Osteoblast (primary cell): Measurements from ENCODE around the gene ABCG4. TPM values are rescaled to one million over a fixed set of nuclear protein-coding genes. Genes with fewer than 3 reads are reported as not detected.
"Not testable (repeated sequence)": the region's sequence is repeated elsewhere in the genome, so short reads cannot be mapped to it uniquely, and the experiment has no call there.

Experiments
- DNase-seq: peaks from one replicate; pipeline ENCODE4 v3.0.0; 2011; ENCODE audit warnings: low spot score, mixed read lengths; ENCODE audit not compliant: insufficient read length; ENCODE audit errors: missing footprints
- H2AFZ ChIP-seq: 2 replicates; pipeline ENCODE4 v1.6.0; 2011; ENCODE audit warnings: mild to moderate bottlenecking, low read length
- H3K27ac ChIP-seq: 2 replicates; pipeline ENCODE4 v1.5.1; 2011; ENCODE audit warnings: mild to moderate bottlenecking, low read depth, low read length, moderate library complexity
- H3K27me3 ChIP-seq: 2 replicates; pipeline ENCODE4 v1.6.0; 2012; ENCODE audit warnings: mild to moderate bottlenecking, control low read depth, inconsistent platforms, low read length, moderate library complexity; ENCODE audit not compliant: insufficient read depth
- H3K36me3 ChIP-seq: 2 replicates; pipeline ENCODE4 v1.5.1; 2011; ENCODE audit warnings: mild to moderate bottlenecking, low read length, control low read depth, moderate library complexity; ENCODE audit not compliant: insufficient read depth
- H3K4me1 ChIP-seq: 2 replicates; pipeline ENCODE4 v1.5.1; 2011; ENCODE audit warnings: mild to moderate bottlenecking, low read length, control low read depth, moderate library complexity; ENCODE audit not compliant: insufficient read depth
- H3K4me2 ChIP-seq: 2 replicates; pipeline ENCODE4 v1.6.0; 2011; ENCODE audit warnings: mild to moderate bottlenecking, low read length; ENCODE audit not compliant: insufficient read depth
- H3K4me3 ChIP-seq: fragments of 200-600 bp; sonication (generic); 3 replicates; pipeline ENCODE4 v1.5.1; 2012; ENCODE audit warnings: mild to moderate bottlenecking, low read length, inconsistent platforms; ENCODE audit not compliant: insufficient read depth
- H3K79me2 ChIP-seq: 2 replicates; pipeline ENCODE4 v1.6.0; 2012; ENCODE audit warnings: mild to moderate bottlenecking, low read length, control low read depth, inconsistent platforms; ENCODE audit not compliant: insufficient read depth
- H3K9me3 ChIP-seq: 2 replicates; pipeline ENCODE4 v1.5.1; 2011; ENCODE audit warnings: low read depth, low read length, control low read depth
- H4K20me1 ChIP-seq: 2 replicates; pipeline ENCODE4 v1.6.0; 2012; ENCODE audit warnings: mild to moderate bottlenecking, low read length, control low read depth; ENCODE audit not compliant: insufficient read depth
- CTCF ChIP-seq: IDR thresholded peaks from 2 replicates; pipeline ENCODE4 v1.5.1; 2011; ENCODE audit warnings: mild to moderate bottlenecking, low read depth, low read length, moderate library complexity; ENCODE audit errors: extremely low read depth
- total RNA-seq: library from RNA; depleted of rRNA; stranded (reverse); fragments of >200 nt; gene quantifications from 2 replicates; pipeline ENCODE4 v1.2.3, GENCODE V29; 2012

ABCG4 gene
- total RNA-seq, 1 donor: not detected

- peaks cover 14% of the 10 kb centered on the region for H3K4me1 ChIP-seq
- H3K4me3 ChIP-seq: peak overlapping the region; percentile 91
- peak overlapping the region; percentile 95 for H3K27ac ChIP-seq
- H3K36me3 ChIP-seq: peaks cover 24% of the 10 kb centered on the region
- H3K79me2 ChIP-seq: peaks cover 19% of the 10 kb centered on the region
- no peaks in the 10 kb centered on the region for H3K9me3 ChIP-seq
- DNase-seq: peak; percentile 66
- H2AFZ ChIP-seq: peak overlapping the region; percentile 97
- TF ChIP-seq CTCF: peak; percentile 19
- H4K20me1 ChIP-seq: no peaks in the 10 kb centered on the region
- peak overlapping the region; percentile 79 for H3K4me2 ChIP-seq
- H3K27me3 ChIP-seq: no peaks in the 10 kb centered on the region
Observed at GRCh38 chr11:119100994-119101758, 47.7 kb upstream of the ABCG4 start.

GRCh38 chr11:119101759-119102423 lies 47.0 kb upstream of the ABCG4 start, which contains the start of gene DPAGT1:
Gene DPAGT1 (minus strand): TSS chr11:119101853. CDS start chr11:119101655, 198 bp downstream.
- no peaks in the 10 kb centered on the region for H3K27me3 ChIP-seq
- H3K27ac ChIP-seq: peak within 1 kb of the TSS; percentile 95
- peak within 1 kb of the TSS; percentile 79 for H3K4me2 ChIP-seq
- peak within 1 kb of the TSS; percentile 97 for H2AFZ ChIP-seq
- peaks cover 19% of the 10 kb centered on the region for H3K79me2 ChIP-seq
- peaks cover 20% of the 10 kb centered on the region for H3K4me1 ChIP-seq
- peak within 1 kb of the TSS; percentile 91 for H3K4me3 ChIP-seq
- H4K20me1 ChIP-seq: no peaks in the 10 kb centered on the region
- peak; percentile 93 for DNase-seq
- TF ChIP-seq CTCF: no peak
- H3K9me3 ChIP-seq: no peaks in the 10 kb centered on the region
- H3K36me3 ChIP-seq: peaks cover 17% of the 10 kb centered on the region

GRCh38 chr11:119103161-119103664 lies 45.6 kb upstream of the ABCG4 start:
- not testable (repeated sequence) for DNase-seq, H3K27me3 ChIP-seq, H3K36me3 ChIP-seq, H4K20me1 ChIP-seq, H3K9me3 ChIP-seq
- H3K4me2 ChIP-seq: peak overlapping the region; percentile 79
- H2AFZ ChIP-seq: peak overlapping the region; percentile 81
- peaks cover 29% of the 10 kb centered on the region for H3K79me2 ChIP-seq
- H3K27ac ChIP-seq: peak overlapping the region; percentile 95
- peak overlapping the region; percentile 91 for H3K4me3 ChIP-seq
- H3K4me1 ChIP-seq: peaks cover 25% of the 10 kb centered on the region

GRCh38 chr11:119103793-119104192 lies 45.1 kb upstream of the ABCG4 start:
- H4K20me1 ChIP-seq: peaks cover 10% of the 10 kb centered on the region
- H3K79me2 ChIP-seq: peaks cover 34% of the 10 kb centered on the region
- peak; percentile 36 for DNase-seq
- H3K4me1 ChIP-seq: peaks cover 31% of the 10 kb centered on the region
- no peaks in the 10 kb centered on the region for H3K9me3 ChIP-seq
- H3K27ac ChIP-seq: no peak overlapping the region
- no peaks in the 10 kb centered on the region for H3K36me3 ChIP-seq
- TF ChIP-seq CTCF: no peak
- no peak overlapping the region for H3K4me2 ChIP-seq
- H3K4me3 ChIP-seq: no peak overlapping the region
- no peak overlapping the region for H2AFZ ChIP-seq
- H3K27me3 ChIP-seq: no peaks in the 10 kb centered on the region
